T47D (cell line): ENCODE data around the gene TELO2.

ENCODE experiments used
- DNase-seq, 2 experiments: peaks; one replicate each; pipeline versions ENCODE4 v3.0.0 to v3.0.0-alpha.2; 2011 to 2012; ENCODE audit warnings: low read depth in 1 of 2, low spot score in 1 of 2
- JUND ChIP-seq: IDR thresholded peaks from 2 replicates; pipeline ENCODE4 v1.6.1; 2012; ENCODE audit warnings: low read depth
- in situ Hi-C: cut with HindIII; loops from 2 replicates; pipeline ENCODE4 v1.10.0; 2016; ENCODE audit warnings: low sequenced_read_pairs, low pct_unique_long_range_greater_than_20kb

Gene TELO2

DNA sequence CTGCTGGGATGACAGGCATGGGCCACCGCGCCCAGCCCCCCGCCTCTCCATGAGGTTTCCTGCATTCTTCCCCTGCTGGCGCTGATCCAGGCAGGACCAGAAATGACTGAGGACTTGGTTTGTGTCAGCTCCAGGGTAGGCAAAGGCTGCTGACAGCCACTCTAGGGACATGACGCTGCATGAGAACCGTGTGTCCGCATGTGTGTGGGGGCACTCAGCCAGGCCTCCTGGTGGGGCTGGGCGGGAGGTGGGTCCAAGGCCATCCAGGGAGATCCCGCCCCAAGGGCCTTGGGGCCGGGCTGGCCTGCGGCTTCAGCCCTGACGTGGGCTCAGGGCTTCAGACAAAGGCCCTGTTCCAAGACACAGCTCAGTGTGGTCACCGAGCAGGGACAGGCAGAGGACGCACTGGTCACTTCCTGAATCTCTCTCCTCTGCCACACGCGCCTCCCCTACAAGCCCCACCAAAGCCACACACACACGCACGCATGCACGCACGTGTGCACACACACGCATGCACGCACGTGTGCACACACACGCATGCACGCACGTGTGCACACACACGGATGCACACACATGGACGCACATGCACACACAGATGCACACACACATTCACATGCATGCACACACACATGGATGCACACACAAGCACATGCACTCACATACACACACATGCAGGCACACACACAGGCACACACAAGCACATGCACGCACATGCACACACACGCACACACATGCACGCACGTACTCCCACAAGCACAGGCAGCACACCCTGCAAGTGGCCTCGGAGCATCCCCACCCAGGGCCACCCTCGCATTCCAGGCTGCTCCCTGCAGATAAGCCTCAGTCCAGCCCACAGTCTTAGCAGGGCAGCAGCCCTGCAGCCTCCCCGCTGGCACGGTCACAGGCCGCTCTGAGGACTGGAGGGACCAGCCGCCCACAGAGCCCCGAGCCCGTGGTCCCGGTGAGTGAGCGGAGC lies 35.0 kb downstream of the TELO2 start:
- no peak for TF ChIP-seq JUND
- in situ Hi-C loops = no loop called here
- DNase-seq = no peak

DNA sequence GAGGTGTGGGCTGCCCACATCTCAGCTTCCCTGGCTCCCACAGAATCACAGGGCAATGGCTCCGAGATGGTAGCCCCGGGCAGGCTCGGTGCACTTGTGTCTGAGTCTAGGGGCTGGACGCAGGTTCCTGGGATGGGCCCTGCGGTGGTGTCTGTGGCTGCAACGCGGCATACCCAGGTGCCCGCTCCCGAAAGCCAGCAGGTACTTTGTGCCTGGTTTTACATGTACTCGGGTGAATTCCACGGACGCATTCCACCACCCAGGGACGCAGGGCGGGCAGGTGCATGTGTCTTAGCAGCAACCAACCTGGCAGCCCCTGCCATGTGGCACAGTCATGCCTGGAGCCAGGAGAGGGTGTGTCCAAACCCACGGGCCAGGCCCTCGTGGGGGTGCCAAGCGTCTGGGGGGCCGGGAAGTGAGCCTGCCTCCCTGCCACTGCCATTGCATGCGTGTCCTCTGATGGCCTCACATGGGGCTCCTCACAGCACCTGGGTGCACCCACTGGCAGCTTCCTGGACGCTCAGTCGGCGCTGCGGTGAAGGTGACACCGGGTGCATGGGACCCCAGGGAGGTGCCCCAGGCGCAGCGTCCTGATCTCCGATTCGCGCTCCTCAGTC lies 35.9 kb downstream of the TELO2 start:
- in situ Hi-C loops = no loop called here
- TF ChIP-seq JUND = no peak

DNA sequence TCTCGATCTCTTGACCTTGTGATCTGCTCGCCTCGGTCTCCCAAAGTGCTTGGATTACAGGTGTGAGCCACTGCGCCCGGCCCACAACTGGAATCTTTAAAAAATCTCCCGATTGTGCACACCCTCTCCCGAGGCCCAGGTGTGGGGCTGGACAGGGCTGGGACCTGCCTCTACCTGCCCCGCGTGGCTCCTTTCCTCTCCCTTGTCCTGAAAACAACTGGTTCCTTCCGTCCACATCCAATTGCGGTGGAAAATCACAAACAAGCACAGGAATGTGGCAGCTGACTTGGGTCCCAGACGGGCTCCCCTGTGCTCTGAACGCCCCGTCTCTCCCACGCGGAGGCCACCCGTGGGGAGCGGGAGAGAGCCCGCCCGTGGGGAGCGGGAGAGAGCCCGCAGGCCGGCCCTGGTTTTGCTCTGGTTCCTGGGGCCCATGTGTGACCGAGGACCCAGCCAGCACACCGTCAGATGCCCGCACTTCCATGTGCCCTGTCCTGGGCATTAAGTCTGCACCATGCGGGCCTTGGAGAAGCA lies 37.3 kb downstream of the TELO2 start:
- DNase-seq = no peak
- TF ChIP-seq JUND = no peak
- in situ Hi-C loops = no loop called here

More for the DNA sequence above, 35.9 kb downstream of the TELO2 start:
- no peak for DNase-seq

DNA sequence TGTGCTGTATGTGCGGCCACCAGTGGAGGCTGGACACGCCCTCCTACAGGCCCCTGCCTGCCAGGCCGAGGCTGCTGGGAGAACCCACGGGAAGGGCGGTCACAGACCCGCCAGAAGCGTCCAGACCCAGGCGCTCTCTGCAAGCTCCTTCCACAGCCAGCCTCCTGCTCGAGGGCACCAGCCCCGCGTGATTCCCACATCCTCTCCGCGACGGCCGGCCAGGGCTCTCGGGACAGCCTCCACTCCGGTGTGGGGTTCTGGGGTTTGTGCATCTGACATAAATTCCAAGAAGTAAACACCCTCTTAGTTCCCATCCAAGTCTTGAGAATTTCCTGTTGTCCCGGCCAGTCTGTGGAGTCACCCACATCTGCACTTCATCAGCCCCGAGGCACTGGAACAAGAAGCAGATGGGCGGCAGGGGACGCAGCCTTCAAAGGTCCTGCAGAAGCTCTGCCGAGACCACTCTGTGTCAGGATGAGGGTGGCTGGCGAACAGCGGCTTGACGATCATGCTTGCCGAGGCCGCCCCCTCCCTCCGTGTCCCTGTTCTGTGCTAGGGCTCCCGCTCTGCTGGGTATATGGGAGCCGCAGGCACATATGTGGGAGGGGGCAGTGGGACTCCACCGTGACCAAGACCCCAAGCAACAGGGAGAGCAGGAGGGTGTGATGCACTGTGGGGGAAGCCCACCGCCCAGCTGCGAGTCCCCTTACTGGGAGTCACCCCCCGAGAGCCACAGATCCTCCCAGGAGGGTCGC lies 37.9 kb downstream of the TELO2 start:
- no peak for DNase-seq
- TF ChIP-seq JUND = no peak
- in situ Hi-C loops = no loop called here

DNA sequence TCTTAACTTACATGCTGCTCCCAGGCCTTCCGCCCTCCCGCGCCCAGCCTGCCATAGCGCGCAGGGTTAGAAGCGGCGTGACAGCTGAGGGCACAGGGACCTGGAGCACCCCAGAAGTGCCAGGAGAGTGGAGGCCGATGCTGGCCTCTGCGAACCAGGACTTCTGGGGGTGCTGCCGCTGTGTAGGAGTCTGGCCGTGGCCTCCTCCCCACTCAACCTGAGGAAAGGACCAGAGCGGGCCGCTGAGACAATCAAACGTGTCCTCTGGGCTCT lies 38.4 kb downstream of the TELO2 start:
- in situ Hi-C loops = no loop called here
- DNase-seq = no peak
- no peak for TF ChIP-seq JUND

DNA sequence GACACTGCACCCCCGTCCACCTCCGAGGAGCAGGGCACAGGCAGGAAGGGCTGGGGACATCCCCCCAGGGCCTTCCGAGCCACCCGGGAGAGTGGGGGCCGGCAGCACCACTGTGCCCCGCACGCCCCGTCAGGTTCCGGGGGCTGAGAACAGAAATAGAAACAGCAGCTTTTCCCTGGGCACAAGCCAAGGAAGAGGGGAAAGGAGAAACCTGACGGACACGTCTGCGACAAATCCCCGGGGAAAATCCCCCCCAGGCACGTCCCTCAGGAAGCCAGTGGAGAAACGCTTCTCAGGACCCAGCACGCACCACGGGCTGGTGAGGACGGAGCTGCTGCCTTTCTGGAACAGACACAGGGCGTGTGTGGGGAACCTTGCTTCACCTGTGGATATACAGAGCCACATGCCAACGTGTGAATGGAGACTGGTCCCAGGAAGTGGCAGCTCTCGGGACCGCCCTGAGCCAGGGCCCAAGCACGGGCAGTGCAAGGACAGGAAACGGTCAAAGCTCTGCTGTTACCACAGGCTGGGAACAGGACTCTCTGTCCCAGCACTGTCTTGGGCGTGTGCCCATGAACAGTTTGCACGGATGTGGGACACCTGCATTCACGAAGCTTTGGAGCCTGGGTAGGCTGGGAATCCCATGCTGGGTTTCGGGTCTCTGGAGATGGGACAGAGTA lies 39.1 kb downstream of the TELO2 start:
- no peak for DNase-seq
- no peak for TF ChIP-seq JUND
- in situ Hi-C loops = no loop called here

DNA sequence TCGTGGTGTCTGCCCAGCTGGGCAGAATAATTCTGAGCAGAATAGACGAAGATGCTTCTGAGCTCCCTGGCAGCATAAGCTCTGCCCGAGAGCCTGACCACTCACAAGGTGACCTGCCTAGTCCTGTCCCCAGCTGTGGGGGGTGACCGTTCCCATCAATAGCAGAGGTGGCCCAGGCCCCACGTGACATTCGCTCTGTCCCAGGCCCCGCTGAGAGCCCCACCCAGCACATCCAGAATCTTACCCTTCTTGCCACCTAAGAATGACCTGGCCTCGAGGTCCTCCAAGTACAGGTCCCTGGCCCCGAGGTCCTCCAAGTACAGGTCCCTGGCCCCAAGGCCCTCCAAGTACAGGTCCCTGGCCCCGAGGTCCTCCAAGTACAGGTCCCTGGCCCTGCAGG lies 39.6 kb downstream of the TELO2 start:
- in situ Hi-C loops = no loop called here
- TF ChIP-seq JUND = no peak
- DNase-seq = no peak

DNA sequence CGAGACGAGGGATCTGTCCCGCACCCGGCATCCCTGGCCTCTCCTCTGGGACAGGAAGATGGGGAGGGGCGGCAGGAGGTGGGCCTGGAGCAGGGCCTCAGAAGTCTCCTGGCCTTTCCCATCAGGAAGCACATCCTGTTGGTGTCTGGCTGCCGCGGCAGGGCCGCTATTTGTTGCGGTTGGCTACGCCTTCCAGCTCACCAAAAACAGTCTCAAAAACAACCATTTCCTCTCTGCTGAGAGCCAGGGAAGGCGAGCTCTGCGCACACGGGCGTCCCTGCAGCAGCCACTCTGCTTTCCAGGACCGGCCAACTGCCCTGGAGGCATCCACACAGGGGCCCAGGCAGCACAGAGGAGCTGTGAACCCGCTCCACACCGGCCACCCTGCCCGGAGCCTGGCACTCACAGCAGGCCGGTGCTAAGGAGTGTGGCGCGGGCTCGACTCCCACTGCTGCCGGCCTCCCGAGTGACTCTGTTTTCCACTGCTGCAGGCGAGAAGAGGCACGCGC lies 40.3 kb downstream of the TELO2 start, which contains the start of gene TMEM204:
Gene TMEM204 (plus strand): TSS at position 224 of the 509 bp plus-strand sequence. CDS start 610 bp downstream, outside the sequence.
- in situ Hi-C loops = no loop called here
- DNase-seq = no peak
- TF ChIP-seq JUND = no peak

DNA sequence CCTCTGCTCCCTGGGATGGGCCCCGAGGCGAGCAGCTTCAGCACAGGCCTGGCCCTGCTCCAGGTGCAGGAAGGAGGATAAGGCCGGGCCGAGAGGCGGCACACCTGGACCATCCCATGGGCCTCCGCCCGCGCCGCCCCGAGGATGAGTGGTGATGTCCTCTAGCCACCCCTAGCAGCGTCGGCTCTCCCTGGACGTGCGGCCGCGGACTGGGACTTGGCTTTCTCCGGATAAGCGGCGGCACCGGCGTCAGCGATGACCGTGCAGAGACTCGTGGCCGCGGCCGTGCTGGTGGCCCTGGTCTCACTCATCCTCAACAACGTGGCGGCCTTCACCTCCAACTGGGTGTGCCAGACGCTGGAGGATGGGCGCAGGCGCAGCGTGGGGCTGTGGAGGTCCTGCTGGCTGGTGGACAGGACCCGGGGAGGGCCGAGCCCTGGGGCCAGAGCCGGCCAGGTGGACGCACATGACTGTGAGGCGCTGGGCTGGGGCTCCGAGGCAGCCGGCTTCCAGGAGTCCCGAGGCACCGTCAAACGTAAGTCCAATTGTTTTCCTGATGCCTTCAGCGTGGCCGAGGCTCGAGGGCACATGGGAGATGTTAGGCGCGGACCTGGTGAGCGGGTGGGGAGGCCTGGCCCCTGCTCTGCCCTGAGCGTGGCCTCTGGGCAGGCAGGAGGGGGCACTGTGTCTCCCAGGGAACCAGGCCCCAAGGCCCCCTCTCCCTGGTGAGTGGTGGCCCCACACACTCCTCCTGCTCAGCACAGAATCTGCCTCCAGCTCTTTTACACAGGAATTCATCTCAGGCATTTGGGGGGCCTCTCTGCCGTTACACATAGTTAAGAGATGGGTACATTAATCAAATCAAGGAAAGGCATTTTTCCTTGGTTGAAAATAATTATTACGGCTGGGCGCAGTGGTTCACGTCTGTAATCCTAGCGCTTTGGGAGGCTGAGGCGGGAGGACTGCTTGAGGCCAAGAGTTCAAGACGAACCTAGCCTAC lies 41.2 kb downstream of the TELO2 start:
- no peak for TF ChIP-seq JUND
- in situ Hi-C loops = no loop called here
- DNase-seq = no peak

DNA sequence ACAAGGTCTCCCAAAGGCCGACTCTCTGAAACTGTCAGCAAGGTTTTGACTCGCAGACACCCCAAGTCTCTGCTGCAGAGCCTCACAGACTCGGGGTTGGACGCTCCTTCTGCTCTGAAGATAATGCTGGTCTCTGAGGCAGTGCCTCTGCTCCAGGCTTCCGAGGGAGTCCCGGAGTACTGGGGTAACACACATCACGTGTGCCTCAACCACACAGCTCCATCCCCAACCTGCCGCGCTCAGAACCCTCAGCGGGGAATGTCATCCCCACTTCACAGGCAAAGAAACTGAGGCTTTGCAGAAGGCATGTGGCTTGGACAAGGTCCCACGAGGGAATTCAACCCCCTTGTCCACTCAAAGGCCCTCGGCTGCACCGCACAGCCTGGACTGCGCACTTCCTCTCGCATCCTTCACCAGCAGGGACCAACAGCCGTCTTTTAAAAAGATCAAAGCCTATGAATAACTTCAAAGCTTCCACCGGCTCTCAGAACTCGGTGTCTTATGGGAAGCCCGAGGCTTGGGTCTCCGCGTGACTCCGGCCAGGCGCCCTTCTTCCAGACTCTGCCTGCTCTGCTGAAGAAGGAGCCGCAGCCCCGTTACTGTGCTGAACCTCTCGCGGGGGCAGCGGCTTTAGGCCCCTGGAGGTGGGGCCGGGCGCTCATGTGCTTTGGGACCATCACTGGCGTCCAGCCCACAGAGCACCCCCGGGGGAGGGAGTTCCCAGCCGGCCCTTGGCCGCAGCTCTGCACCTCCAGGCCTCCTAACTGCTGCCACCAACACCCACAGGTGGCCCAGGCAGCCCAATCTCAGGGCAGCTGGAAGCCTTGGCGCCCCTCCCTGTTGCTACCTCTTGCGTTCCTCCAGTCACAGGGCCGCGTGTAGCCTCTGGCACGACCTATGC lies 42.5 kb downstream of the TELO2 start:
- no peak for TF ChIP-seq JUND
- DNase-seq = no peak
- in situ Hi-C loops = no loop called here
